OCI-LY7 (cell line): Measurements from ENCODE around the gene DPYSL3. TPM values are rescaled to one million over a fixed set of nuclear protein-coding genes. Genes with fewer than 3 reads are reported as not detected.

ENCODE experiments used
- BruUV-seq: library from RNA; stranded (reverse); fragments of 400-500 nt; replicated peaks from 2 replicates; lab custom pipeline; 2021; lab: Mats Ljungman, UMichigan
- CTCF ChIA-PET: fragments of 300-600 bp; sonication (Branson Sonifier 250); formaldehyde crosslinking; loops from one replicate; lab custom pipeline; 2022; ENCODE audit warnings: antibody characterized with exemption; ENCODE audit not compliant: unreplicated experiment; lab: Charles Lee
- POLR2A ChIA-PET: fragments of 300-600 bp; sonication (Branson Sonifier 250); formaldehyde crosslinking; loops from one replicate; lab custom pipeline; 2022; ENCODE audit warnings: antibody characterized with exemption; lab: Charles Lee
- DNase-seq: peaks from one replicate; pipeline ENCODE4 v3.0.0-alpha.2; 2015; ENCODE audit warnings: low spot score
- H2AFZ ChIP-seq: fragments of 200-600 bp; sonication (generic), shearing (Covaris generic); 2 replicates; pipeline ENCODE4 v1.6.1; 2014; ENCODE audit warnings: mild to moderate bottlenecking, antibody characterized with exemption, low read length, moderate library complexity
- H3K27ac ChIP-seq: fragments of 200-600 bp; sonication (generic); 2 replicates; pipeline ENCODE4 v1.5.1; 2014; ENCODE audit warnings: mixed run types, low read depth, mild to moderate bottlenecking, moderate library complexity, low read length, inconsistent platforms; ENCODE audit not compliant: poor library complexity, severe bottlenecking
- H3K36me3 ChIP-seq: fragments of 200-600 bp; sonication (generic); 2 replicates; pipeline ENCODE4 v1.6.1; 2014; ENCODE audit warnings: mild to moderate bottlenecking, antibody characterized with exemption, low read length, moderate library complexity, mixed read lengths; ENCODE audit not compliant: insufficient read depth
- H3K4me1 ChIP-seq: fragments of 200-600 bp; sonication (generic); 2 replicates; pipeline ENCODE4 v1.5.1; 2014; ENCODE audit warnings: mild to moderate bottlenecking, low read length; ENCODE audit not compliant: insufficient read depth, poor library complexity, severe bottlenecking
- H3K4me2 ChIP-seq: fragments of 200-600 bp; sonication (generic); 2 replicates; pipeline ENCODE4 v1.6.1; 2014; ENCODE audit warnings: mild to moderate bottlenecking, low read length
- H3K4me3 ChIP-seq: fragments of 200-600 bp; sonication (generic); 2 replicates; pipeline ENCODE4 v1.5.1; 2014; ENCODE audit warnings: mild to moderate bottlenecking, low read depth, low read length; ENCODE audit not compliant: poor library complexity, severe bottlenecking
- H3K79me2 ChIP-seq: fragments of 200-600 bp; sonication (generic); 2 replicates; pipeline ENCODE4 v1.6.1; 2016; ENCODE audit warnings: low read depth, mild to moderate bottlenecking, low read length, moderate library complexity, mixed read lengths; ENCODE audit not compliant: insufficient read depth
- H3K9me2 ChIP-seq: fragments of 200-600 bp; sonication (generic); 2 replicates; pipeline ENCODE4 v1.6.1; 2016; ENCODE audit warnings: mild to moderate bottlenecking, low read length, mixed read lengths; ENCODE audit not compliant: insufficient read depth
- H3K9me3 ChIP-seq: fragments of 200-600 bp; sonication (generic); 2 replicates; pipeline ENCODE4 v1.6.1; 2014; ENCODE audit warnings: mild to moderate bottlenecking, mixed run types, low read length, mixed read lengths
- H4K20me1 ChIP-seq: fragments of 200-600 bp; sonication (generic); 2 replicates; pipeline ENCODE4 v1.6.1; 2014; ENCODE audit warnings: mild to moderate bottlenecking, antibody characterized with exemption, low read length, moderate library complexity, mixed read lengths; ENCODE audit not compliant: insufficient read depth
- EZH2phosphoT487 ChIP-seq: fragments of 200-600 bp; sonication (generic); IDR thresholded peaks from 2 replicates; pipeline ENCODE4 v1.6.1; 2018; ENCODE audit warnings: low read depth, borderline replicate concordance, mild to moderate bottlenecking, mixed run types, antibody characterized with exemption, low read length, moderate library complexity, mixed read lengths
- intact Hi-C: fragments of 100-400 bp; cut with micrococcal nuclease; formaldehyde crosslinking; loops from one replicate; pipeline ENCODE4 v1.10.0; 2022; ENCODE audit not compliant: unreplicated experiment
- total RNA-seq, 2 experiments: library from RNA; depleted of rRNA in 1 of 2; stranded (reverse); fragments of >200 nt in 1 of 2; shearing (Covaris generic) in 1 of 2; gene quantifications; 2 replicates each; pipeline ENCODE4 v1.2.3, GENCODE V29; 2014 to 2022
- TF ChIP-seq, protein P1 (sequence below): fragments of 200-600 bp; sonication (generic); conservative IDR thresholded peaks from 2 replicates; pipeline ENCODE4 v1.5.1; 2014; ENCODE audit warnings: mild to moderate bottlenecking, antibody characterized with exemption, low read length, moderate library complexity, mixed read lengths

Gene DPYSL3
- total RNA-seq, 2 experiments from 2014 or later = not detected

DNA sequence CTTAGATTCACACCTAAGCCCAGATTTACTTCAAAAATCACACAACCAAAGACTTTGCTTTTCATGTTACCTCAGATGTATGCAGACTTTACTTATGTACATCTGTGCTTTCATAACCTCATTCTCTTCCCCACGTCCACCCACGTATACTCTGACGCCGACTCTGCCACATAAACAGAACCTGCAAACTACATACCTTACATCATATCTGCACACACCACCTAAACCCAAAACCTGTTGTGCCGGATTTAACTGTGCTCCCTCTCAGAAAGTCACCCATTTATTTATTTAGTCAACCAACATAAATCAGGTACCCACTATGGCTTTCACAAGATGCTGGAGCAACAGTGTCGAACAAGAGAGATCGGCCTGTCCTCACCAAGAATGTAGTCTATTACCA is 1.0 kb upstream of the DPYSL3 start:
- no peak overlapping the region for H3K4me2 ChIP-seq
- H3K4me1 ChIP-seq = no peaks in the 10 kb centered on the region
- intact Hi-C loops = no loop called here
- CTCF ChIA-PET = no interaction called here
- H3K9me3 ChIP-seq = no peaks in the 10 kb centered on the region
- H3K27ac ChIP-seq = no peak overlapping the region
- no peaks in the 10 kb centered on the region for H3K36me3 ChIP-seq
- DNase-seq = no peak
- H4K20me1 ChIP-seq = no peaks in the 10 kb centered on the region
- H3K4me3 ChIP-seq = no peak overlapping the region
- POLR2A ChIA-PET = no interaction called here
- no peaks in the 10 kb centered on the region for H3K79me2 ChIP-seq
- BruUV-seq = no TSS peak
- no peak overlapping the region for H2AFZ ChIP-seq
- TF ChIP-seq EZH2phosphoT487 = no peak
- TF ChIP-seq, protein P1, sequence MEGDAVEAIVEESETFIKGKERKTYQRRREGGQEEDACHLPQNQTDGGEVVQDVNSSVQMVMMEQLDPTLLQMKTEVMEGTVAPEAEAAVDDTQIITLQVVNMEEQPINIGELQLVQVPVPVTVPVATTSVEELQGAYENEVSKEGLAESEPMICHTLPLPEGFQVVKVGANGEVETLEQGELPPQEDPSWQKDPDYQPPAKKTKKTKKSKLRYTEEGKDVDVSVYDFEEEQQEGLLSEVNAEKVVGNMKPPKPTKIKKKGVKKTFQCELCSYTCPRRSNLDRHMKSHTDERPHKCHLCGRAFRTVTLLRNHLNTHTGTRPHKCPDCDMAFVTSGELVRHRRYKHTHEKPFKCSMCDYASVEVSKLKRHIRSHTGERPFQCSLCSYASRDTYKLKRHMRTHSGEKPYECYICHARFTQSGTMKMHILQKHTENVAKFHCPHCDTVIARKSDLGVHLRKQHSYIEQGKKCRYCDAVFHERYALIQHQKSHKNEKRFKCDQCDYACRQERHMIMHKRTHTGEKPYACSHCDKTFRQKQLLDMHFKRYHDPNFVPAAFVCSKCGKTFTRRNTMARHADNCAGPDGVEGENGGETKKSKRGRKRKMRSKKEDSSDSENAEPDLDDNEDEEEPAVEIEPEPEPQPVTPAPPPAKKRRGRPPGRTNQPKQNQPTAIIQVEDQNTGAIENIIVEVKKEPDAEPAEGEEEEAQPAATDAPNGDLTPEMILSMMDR = no peak
- no peaks in the 10 kb centered on the region for H3K9me2 ChIP-seq

DNA sequence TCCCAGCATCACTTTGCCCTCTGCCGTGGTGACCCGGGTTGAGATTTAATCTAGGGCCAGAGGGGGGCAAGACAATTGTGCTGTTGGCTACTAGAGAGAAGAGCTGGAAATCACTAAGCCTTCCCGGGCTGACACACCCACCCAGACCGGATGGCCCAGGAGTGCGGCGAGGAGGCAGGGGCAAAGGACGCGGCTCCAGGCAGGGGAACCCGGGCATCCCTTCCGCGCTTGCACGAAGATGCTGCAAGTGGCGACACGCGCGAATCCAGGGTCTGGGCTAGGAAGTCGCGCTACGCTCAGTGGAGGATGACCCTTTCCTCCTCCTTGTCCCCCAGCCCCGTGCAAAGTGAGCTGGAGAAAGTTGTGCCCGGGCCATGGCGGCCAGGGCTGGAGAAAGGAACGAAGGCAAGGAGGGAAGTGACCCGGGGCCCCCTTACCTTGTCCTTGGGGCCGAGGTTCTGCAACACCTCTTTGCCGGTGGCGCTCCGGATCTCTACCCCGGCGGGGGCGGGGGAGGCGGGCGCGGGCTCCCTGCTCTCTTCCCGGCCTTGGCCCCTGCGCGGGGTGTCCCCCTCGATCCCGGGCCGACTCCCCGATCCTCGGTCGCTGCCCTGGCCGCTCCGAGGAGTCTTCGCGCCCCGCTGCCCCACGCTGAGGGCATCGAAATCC is 693 bp downstream of the DPYSL3 start:
- no peak overlapping the region for H3K4me2 ChIP-seq
- H2AFZ ChIP-seq = no peak overlapping the region
- intact Hi-C loops = no loop called here
- H3K9me2 ChIP-seq = no peaks in the 10 kb centered on the region
- H3K9me3 ChIP-seq = no peaks in the 10 kb centered on the region
- H4K20me1 ChIP-seq = no peaks in the 10 kb centered on the region
- no peaks in the 10 kb centered on the region for H3K4me1 ChIP-seq
- no TSS peak for BruUV-seq
- no peak overlapping the region for H3K4me3 ChIP-seq
- TF ChIP-seq EZH2phosphoT487 = no peak
- TF ChIP-seq, protein P1 = no peak
- H3K27ac ChIP-seq = no peak overlapping the region
- no peak for DNase-seq
- POLR2A ChIA-PET = interaction anchor here (0.6 kb wide), 1 partner anchor 423 kb away, joined by 3 read pairs; no protein-coding TSS in a partner anchor
- H3K79me2 ChIP-seq = no peaks in the 10 kb centered on the region
- H3K36me3 ChIP-seq = no peaks in the 10 kb centered on the region
- CTCF ChIA-PET = no interaction called here

DNA sequence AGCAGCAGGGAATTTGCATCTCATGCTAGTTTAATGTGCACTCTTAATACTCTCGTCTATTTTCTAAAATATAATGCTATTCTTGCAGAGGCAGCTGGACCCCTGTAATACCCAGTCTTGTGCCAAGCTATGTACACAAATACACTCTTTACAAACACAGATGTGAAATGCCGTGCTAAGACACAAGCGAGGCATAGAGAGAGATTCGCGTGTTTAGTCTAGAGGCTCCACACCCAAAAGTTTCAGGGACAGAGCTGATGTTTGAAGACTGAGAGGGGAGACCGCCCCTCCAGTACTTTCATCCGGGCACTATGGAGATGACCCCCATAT is 1.2 kb downstream of the DPYSL3 start:
- CTCF ChIA-PET = no interaction called here
- intact Hi-C loops = no loop called here
- POLR2A ChIA-PET = interaction anchor here (0.6 kb wide), 1 partner anchor 422 kb away, joined by 3 read pairs; no protein-coding TSS in a partner anchor

More for the DNA sequence above, 1.2 kb downstream of the DPYSL3 start:
- no TSS peak for BruUV-seq
- Histone ChIP-seq H3K27ac (no peak overlapping the region), H3K36me3 (no peaks in the 10 kb centered on the region), H3K9me2 (no peaks in the 10 kb centered on the region), H3K79me2 (no peaks in the 10 kb centered on the region), H3K4me2 (no peak overlapping the region), H2AFZ (no peak overlapping the region), H4K20me1 (no peaks in the 10 kb centered on the region), H3K4me3 (no peak overlapping the region), H3K9me3 (no peaks in the 10 kb centered on the region), H3K4me1 (no peaks in the 10 kb centered on the region)
- TF ChIP-seq, protein P1 = no peak
- no peak for TF ChIP-seq EZH2phosphoT487
- DNase-seq = no peak
